Inflammatory macrophage treated with lipopolysaccharide for 1 hour (primary cell): ENCODE data around the gene AGTR1.

Experiments used
- DNase-seq, 2 donors: peaks; one replicate each; pipeline ENCODE4 v3.0.0-alpha.2; 2020 to 2022

AGTR1 gene

DNA sequence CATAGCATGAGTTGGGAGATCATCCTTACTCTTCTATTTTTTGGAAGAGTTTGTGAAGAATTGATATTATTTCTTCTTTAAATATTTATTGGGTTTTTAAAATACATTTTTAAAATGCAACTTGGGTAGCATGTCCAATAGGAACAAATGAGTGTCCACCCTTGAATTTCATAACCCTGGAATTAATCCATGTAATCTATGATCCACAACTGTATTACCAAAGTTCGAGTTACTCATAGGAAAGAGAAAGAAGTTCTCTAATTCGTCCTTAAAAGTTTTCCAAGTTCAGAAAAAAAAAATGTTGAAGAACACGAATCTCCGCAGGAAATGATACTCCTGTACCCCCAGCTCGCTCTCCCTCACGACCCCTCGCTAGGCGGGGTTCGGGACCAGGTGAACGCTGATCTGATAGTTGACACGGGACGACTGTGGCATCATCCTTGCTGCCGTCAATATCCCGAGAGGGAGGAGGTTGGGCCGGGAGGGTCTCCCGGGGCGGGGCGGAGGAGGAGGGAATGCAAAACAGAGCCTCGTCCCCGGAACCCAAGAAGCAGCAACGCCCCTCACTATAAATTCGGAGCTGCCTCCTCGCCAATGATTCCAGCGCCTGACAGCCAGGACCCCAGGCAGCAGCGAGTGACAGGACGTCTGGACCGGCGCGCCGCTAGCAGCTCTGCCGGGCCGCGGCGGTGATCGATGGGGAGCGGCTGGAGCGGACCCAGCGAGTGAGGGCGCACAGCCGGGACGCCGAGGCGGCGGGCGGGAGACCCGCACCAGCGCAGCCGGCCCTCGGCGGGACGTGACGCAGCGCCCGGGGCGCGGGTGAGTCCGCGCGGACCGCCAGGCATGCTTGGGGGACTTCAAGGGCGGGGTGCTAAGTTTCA is at the start of gene AGTR1:
AGTR1 (plus strand) TSS at position 598 of the 884 bp plus-strand sequence. CDS start 43,133 bp downstream, outside the sequence.
- peak in 1 of 2 donors; percentile 32 for DNase-seq

DNA sequence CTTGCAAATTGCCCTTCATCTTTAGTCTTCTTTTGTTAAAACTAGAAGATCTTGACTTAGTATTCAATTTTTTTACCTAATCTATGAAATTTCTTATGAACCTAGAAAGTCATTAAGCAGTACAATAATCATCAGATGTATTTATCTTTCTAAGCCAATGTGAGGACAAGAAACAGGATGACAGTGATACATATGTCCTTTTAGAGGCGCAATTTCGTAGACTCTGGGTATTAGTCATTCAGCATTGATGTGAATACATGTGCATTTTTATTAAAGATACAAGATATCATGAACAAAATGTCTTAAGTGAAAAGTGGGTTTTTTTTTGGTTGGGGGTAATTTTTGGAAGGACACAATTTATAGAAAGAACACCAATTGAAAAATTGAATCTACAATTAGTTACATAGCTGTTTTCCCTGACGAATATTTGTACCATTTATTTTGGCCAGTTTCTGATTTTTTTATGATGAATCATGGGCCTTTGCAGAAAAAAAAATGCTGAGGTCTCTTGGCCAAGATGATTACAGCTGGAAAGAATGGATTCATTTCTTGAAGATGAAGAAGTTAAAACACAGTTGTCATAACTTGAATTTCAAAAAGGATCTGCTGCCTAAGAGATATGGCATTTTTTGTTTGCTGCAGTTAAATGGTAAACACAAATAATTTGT is 48.9 kb upstream of the AGTR1 start:
- no peak for DNase-seq

DNA sequence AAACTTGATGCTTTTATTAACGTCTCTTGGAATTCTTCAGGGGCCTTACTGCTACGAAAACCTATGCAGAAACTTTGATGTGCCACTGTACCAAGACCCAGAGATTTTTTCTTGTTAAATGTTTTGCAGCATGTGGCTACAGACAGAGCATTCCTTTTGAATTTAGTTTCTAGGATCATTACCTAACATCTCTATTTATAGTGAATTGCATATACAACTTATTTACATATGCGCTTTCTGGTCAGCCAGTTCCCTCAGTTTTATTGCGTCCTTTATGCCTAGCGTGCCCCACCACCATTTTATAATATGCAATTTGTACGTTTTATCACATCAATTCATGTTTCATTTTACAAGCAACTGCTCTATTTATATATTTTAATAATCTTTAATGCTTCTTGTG is 46.2 kb upstream of the AGTR1 start:
- DNase-seq, result no peak

DNA sequence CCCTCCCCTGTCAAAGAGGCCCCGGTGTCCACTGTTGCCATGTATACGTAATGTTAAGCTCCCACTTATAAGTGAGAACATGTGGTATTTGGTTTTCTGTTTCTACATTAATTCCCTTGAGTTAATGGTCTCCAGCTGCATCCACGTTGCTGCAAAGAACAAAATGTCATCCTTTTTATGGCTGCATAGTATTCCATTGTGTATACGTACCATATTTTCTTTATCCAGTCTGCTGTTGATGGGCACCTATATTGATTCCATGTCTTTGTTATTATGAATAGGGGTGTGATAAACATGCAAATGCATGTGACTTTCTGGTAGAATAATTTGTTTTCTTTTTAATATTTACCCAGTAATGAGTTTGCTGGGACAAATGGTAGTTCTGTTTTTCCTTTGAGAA is 43.3 kb upstream of the AGTR1 start:
- no peak for DNase-seq

DNA sequence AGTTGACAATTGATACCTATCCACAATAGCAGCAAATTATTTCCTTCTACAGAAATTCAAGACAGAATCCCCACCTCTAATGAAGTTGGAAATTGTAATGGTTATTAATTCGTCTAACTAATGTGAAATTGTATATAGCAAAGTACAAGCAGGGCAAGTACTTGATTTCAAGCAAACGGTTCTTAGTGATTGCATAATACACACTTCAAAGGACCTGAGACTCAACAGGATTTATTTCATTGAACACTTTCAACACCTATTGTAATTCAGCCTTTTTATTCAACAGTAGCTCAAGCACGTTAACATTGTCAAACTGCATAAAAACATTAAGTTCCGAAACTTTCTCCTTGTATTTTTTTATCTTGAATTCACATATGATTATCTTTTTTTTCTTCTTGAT is 40.2 kb upstream of the AGTR1 start:
- DNase-seq, result no peak

DNA sequence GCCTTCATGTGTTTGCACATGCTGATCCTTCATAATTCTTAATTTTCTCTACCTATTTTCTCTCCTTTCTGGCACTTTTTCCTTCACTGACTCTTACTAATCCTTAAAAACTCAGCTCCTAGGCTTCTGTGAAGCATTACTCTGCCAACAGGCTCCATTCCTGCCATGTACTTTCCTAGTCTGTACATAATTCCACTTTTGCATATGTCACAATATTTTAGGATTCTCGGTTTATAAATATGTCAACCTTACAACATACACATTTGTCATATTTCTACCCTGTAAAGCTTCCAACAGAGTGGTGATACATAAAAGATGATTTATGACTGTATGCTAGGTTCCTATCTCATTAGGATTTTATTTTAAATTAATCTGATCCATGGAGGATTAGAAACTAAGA is 38.2 kb upstream of the AGTR1 start:
- no peak for DNase-seq

DNA sequence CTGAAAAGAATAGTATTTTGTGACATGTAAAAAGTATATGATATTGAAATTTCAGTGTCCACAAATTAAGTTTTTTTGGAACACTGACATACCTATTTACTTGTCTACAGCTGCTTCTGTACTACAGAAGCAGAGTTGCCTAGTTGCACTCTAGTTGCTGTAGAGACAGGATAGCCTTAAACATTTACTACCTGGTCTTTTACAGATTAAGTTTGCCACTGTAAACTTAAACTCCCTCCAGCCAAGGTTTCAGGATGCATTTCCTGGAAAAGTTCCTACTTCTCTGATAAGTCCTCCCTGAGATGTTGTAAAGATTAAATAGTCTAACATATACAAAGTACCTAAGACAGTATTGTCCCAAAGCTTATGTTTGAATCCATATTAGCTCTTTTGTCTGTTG is 17.4 kb upstream of the AGTR1 start:
- no peak for DNase-seq

DNA sequence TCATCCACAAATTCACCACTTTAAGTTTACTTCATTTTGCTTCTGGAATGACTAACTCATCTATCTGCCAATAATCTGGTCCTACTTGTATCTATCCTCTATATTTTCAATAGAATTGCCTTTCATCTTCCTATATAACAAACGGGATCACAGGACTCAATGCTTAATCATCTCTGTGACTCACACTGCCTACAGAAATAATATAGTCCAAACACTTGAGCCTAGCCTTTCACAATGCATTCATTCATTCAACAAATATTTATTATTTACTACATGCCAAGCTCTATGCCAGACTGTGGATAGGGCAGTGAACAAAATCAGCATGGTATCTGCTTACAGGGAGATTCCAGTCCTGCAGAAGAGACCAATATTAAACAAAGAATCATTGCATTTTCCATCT is 16.6 kb upstream of the AGTR1 start:
- DNase-seq, result no peak

DNA sequence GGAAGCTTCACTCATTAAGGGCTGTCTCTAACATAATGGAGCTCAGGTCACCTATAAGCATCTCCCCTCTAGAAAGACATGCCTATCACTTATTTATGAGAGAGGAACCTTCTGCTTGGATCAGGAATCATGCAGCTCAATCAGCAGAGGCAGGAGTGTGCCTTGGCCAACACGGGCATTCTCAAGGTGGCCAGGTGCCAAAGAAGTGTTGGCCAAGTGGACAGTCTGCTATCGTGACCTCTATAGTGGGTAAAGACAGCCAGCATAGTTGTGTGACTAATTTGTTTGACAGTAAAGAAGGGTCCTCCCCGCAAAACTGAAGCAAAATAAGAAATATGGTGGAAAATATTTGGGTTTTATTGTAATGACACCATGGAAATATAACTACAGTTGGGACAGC is 14.7 kb upstream of the AGTR1 start:
- DNase-seq, result no peak

DNA sequence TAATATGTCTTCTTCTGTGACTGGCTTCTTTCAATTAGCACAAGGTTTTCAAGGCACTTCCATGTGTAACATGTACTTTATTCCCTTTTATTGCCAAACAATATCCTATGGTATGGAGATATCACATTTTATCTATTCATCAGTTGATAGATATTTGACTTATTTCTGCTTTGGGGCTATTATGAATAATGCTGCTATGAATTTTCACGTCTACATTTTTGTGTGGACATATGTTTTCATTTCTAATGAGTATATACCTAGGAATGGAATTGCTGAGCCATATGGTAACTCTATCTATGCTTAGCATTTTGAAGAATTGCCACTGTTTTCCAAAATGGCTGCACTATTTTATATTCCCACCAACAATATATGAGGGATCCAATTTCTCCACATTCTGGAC is 3.6 kb upstream of the AGTR1 start:
- DNase-seq, result no peak

DNA sequence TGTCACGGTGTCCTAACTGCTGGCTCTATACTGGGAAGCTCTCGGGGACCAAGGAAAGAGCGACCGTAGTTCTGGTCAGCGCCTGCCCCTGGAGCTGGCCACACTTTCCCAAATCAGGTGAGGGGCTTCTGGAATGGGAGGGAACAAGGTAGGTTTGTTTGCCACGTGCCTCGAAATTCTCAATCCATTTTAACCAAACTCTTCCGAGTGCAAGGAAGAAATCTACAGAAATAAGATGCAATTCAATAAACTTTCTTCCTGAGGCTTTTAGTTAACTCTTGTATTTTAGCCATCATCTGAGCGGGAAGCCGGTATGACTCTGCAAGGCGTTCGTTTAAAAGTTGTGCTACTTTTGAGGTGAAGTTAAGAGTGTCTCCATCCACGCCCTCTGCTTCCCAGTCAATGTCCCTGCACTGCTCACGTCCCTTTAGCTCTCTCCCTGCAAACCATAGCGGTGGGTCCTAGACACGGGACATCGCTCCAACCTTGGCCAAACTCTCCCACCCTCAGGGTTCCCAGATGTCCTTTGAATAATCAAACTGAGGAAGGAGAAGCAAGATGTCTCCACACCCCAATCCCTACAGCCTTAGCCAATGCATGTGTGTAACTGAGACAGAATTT is 597 bp downstream of the AGTR1 start:
- no peak for DNase-seq

DNA sequence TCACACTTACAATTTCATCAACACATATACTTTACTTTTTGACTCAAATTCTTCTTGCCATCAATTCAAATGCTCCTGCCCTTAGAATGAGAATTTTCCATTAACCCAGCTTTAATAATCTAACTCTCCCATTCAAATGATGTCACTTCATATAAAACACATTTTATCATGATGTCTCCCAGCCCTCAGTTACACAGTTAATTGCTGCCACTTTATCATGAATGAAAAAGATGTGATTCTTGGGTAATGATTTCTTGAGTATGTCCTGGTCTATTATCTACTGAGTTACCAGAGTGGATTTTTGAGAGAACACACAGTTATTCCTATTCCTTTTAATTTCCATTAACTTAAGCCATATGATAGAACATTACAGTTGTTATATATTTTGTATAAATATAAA is 7.6 kb downstream of the AGTR1 start:
- DNase-seq, result no peak

DNA sequence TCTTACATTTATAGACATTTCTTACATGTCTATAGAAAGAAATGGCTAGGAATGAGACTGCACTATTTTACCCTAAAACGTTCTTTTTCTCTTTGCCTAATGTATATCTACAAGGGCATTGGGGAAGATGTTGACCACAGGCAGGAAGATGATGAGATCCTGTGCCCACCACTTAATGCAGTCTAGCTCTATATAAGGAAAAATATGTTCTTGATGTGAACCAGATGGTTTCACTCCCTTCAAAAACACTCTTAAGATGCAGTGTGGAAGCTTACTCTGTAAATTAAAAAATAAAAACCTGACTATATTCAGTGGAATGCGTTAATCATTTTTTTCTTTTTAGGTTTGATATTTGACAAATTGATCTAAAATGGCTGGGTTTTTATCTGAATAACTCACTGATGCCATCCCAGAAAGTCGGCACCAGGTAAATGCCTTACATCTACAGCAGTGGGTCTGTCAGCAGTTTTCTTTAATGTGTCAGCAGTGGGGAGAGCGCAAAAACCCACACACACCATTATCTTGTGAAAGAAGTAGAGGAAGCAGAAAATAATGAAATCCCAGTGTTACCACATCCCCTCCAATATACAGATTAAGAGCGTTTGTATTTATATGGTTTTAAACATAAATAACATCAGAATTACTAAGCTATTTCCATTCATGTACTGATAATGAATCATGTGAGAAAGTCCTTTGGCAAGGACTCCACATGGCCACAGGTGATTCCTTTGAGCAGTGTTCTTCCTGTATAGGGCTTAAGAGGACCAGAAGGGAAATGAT is 10.1 kb downstream of the AGTR1 start:
- DNase-seq, result peak; percentile 47 to 55

DNA sequence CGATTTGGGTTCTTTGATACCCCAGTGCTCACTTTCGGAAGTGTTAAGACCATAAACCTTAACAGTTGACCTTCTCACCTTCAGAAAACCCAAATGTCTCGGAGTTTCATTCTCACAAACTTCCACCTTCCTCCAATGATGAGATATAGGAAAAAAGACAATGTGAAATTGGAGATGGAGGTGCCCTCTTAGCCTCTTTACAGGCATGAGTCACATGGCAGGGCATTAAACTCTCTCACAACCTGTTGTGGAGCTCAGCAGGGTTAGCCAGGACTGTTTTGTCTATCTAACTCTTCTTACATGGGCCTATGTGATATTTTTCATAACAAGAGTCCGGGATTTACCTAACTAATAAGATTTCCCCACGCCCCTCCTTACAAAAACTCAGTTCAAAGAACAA is 10.7 kb downstream of the AGTR1 start:
- no peak for DNase-seq

DNA sequence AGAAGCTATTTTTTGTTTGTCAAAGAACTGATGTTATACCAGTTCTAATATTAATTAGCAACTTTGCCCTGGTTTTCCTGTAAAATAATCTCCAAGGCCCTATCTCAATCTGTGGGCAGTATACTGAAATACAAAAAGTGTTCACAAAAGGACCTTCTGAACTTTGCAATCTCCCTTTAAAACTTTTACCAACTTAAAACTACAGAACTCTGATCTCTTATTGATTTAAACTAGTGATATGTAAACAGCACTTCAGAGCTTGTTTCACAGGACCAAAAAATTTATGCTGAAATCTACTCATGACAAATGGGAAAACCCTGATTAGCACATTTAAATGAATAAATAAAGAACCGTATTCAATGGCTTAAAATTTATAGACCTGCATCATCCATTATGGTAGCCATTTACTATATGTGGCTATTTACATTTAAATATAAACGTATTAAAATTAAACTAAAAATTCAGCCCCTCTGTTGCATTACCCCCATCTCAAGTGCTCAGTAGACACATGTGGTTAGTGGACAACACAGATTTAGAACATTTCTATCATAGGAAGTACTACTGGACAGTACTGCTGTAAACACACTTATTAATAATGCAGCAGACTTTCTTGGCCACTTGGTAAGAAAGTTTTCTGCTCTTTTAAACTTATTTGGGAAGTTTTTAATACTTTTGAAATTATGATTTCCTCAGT is 12.0 kb downstream of the AGTR1 start:
- DNase-seq, result no peak

DNA sequence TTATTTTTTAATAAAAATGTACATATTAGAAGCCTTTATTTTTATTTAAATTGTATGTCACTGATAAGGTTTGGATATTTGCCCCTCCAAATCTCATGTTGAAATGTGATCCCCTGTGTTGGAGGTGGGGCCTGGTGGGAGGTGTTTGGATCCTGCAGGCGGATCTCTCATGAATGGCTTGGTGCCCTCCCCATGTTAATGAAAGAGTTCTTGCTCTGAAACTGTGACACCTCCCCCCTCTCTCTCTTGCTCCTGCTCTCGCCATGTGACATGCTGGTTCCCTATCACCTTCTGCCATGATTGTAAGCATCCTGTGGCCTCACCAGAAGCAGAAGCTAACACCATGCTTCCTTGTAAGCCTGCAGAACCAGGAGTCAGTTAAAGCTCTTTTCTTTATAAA is 13.0 kb downstream of the AGTR1 start:
- DNase-seq, result no peak

DNA sequence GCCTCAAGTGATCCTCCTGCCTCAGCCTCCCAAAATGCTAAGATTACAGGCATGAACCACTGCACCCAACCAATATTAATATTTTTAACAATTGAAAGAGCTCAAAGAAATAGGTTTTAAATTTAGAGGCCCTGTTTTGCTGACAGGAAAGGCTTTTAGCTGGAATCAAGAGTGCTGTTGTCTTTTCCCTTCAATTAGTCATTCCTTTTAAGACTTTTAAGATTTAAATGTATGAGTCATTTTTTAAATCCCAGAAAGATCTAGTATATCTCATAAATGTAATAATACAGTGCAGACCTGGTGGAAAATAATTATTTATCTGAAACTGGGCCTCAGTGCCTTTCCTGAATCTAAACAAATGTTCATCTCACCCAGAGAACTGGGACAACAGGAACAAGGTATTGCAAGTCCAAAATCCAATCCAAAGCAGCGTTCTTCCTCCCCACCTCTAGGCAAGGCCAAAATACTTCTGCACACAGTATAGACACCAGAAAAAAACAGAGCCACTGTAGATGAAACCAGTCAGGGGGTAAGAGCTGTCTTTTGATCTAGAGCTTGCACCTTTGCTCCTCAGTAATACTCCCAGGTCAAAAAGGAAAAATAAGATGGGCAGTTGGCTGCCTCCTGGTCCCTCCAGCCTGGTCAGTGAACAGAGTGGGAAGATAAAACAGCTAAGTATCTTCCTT is 14.4 kb downstream of the AGTR1 start:
- DNase-seq, result no peak

DNA sequence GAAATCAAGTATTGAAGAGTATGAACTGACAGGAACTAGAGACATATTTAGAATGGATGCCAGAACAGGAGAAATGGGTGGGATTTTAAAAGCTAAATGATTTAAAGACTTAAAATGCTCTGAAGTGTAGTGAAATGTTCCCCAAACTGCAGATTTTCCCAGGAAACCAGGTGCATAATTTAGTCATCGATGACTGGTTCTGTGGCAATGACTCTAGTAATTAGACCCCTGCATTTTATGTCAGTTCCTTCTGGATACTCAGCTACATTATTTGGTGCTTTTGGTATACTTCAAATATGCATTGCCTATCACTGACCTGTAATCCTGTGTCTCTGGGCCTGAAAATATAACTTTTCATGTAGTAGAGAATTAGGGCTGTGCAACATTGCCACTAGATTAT is 16.8 kb downstream of the AGTR1 start:
- no peak for DNase-seq

DNA sequence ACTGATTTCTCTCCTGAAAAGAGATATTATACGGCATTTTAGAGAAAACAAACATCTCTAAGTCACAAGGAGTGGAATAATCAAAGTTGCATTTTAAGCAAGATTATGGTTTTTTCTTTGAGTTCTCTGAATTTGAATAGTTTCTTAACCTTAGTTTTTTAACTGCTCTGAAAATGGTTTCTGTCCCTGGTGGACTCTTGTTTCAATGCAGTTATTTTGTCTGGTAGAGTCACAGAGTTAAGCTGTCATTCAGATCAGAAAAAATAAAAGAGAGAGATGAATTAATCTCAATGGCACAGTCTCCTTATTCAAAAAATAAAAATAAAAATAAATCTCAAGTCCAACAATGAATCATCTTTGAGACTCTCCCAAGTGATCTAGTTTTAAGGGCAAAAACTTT is 19.0 kb downstream of the AGTR1 start:
- DNase-seq, result no peak

DNA sequence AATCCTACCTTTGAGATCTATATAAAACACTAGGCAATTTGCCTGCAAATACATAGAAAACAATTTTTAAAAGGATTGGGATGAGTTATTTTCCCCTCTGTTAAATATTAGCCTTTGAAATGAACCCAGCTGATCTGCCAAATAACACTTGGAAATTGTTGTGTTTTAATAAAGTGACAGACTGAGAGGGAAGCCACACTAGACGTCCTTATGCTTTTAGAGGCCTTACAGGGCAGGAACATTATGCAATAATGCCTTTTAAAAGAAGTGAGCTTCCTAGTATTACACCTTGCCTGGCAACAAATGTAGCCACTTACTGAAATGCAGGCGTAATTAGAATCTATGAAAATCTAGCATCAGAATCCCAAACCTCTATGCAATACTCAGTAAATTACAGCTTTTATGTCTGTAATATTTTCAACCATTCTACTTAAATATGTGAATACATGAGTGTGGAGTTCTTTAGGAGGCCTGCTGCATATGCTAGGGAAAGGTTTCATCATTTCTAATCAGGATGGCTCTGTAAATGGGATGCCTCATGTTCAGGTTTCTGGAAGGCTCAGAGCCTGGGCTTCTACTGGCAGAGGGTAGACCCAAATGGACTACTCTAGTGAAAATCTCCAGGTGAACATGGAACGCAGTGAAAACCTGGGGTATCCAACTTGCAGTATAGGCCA is 20.3 kb downstream of the AGTR1 start:
- no peak for DNase-seq
